ENCODE data around the gene KLHL14.

GRCh38 chr18:32629292-32629691 is 143.5 kb downstream of the KLHL14 start:
- TF ChIP-seq ZNF274 (IDR thresholded peaks at IDR 0.05; ENCODE audit: low read depth, low read length), result no peak
- no peak for TF ChIP-seq SUZ12 (IDR thresholded peaks at IDR 0.05; ENCODE audit: extremely low read depth, insufficient read depth, insufficient read length)
- TF ChIP-seq YY1 (IDR thresholded peaks at IDR 0.05; ENCODE audit: insufficient read depth, insufficient read length), result no peak
